HG03196 (cell line): ENCODE data around the gene OR5AN1.
"Not testable (repeated sequence)": the region's sequence is repeated elsewhere in the genome, so short reads cannot be mapped to it uniquely, and the experiment has no call there.

Experiments used
- ATAC-seq: cut with Tn5 transposase; IDR thresholded peaks from one replicate; pipeline ENCODE4 v1.9.1; 2021; ENCODE audit not compliant: unreplicated experiment

Gene OR5AN1, protein sequence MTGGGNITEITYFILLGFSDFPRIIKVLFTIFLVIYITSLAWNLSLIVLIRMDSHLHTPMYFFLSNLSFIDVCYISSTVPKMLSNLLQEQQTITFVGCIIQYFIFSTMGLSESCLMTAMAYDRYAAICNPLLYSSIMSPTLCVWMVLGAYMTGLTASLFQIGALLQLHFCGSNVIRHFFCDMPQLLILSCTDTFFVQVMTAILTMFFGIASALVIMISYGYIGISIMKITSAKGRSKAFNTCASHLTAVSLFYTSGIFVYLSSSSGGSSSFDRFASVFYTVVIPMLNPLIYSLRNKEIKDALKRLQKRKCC

DNA sequence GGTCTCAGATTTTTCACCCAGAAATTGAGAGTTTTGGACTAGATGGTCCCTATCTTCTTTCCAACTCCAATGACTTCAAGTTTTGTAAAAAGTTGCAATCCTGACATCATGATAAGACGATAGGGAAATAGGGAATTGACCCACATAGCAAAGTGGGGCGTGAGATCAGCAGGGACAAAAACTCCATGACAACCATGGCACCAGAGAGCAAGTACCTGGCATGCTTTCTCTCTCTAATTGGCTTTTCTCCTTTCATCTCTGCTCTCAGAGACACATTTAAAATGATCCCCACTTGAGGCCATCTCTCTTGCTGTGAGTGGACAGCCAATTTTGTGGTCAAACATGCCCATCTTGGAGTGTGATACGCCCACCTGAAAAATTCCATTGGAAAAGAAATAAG, at the start of gene OR5AN1:
Gene OR5AN1, plus strand, starts transcription at position 301 of the 400 bp plus-strand sequence. CDS start 5,564 bp downstream, outside the sequence.
- ATAC-seq, result no peak

- ATAC-seq, result no peak
Observed at GRCh38 chr11:59335001-59335400, 23.7 kb upstream of the OR5AN1 start.

- ATAC-seq, result no peak
Observed at GRCh38 chr11:59336176-59336575, 22.5 kb upstream of the OR5AN1 start.

- ATAC-seq, result no peak
Observed at GRCh38 chr11:59336931-59337330, 21.8 kb upstream of the OR5AN1 start.

DNA sequence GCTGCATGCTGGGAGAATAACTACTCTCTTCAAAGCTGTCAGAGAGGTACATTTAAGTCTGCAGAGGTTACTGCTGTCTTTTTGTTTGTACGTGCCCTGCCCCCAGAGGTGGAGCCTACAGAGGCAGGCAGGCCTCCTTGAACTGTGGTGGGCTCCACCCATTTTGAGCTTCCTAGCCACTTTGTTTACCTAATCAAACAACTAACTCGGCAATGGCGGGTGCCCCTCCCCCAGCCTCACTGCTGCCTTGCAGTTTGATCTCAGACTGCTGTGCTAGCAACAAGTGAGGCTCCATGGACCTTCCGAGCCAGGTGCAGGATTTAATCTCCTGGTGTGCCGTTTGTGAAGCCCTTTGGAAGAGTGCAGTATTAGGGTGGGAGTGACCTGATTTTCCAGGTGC, 9.0 kb upstream of the OR5AN1 start:
- not testable (repeated sequence) for ATAC-seq

DNA sequence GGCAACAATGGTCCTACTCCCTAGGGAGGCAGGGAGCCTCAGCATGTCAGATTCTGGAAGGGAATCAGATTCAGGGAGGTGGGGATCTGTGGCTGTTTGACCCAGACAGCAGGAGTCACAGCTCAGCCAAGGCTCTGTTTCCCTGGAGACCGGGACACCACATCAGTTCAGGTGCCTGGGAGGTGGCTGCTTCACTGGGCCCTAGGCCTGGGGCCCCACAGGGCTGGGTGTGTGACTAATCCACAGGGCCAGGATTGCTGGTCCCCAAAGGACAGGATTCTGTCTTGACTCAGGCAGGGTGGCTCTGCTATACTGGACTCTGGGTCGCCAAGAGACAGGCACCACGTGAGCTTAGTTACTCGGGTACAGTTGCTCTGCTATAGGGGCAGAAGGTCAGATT, 3.5 kb upstream of the OR5AN1 start:
- no peak for ATAC-seq

DNA sequence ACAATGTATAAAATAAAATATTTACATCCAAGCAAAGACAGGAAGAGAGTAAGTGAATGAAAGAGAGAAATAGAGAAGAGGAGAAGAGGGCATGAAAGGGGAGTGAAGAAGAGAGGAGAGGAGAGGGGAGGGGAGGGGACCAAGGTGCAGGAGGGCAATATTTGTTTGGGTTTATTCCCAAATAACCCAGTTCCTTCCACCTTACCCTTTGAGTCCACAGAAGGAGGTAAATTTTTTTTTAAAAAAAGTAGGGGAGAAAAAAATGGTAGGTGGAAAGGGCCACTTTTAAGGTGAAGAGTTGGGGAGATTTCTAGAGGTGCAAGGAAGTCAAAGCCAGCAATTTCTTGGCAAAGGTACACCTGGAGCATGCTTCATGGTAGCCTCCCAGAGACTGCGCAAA, 2.1 kb upstream of the OR5AN1 start:
- no peak for ATAC-seq

- no peak for ATAC-seq
Observed at GRCh38 chr11:59358020-59358419, 675 bp upstream of the OR5AN1 start.

GRCh38 chr11:59365232-59366018, 6.7 kb downstream of the OR5AN1 start:
- ATAC-seq, result no peak

- no peak for ATAC-seq
Observed at GRCh38 chr11:59368238-59369022, 9.7 kb downstream of the OR5AN1 start.

GRCh38 chr11:59372324-59372723, 13.6 kb downstream of the OR5AN1 start:
- not testable (repeated sequence) for ATAC-seq

- peak; percentile 94 for ATAC-seq
Observed at GRCh38 chr11:59380263-59381059, 21.8 kb downstream of the OR5AN1 start.

DNA sequence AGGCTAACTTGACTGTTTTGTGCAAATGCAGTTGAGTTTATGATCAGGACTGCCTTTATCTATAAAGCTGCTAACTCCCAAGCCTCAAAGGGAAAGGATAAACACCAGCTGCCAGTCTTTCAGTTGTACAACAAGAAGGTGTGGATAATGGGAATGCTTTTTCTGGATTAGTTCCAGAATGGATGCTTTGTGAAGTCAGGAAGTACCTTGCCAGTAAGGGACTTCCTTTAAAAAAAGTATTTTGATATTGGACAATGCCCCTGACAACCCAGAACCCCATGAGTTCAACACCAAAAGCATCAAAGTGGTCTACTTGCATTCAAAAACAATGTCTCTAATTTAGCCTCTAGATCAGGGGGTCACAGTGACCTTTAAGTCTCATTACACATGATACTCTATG, 35.5 kb downstream of the OR5AN1 start:
- no peak for ATAC-seq

GRCh38 chr11:59400461-59401261, 42.0 kb downstream of the OR5AN1 start:
- ATAC-seq, result no peak

DNA sequence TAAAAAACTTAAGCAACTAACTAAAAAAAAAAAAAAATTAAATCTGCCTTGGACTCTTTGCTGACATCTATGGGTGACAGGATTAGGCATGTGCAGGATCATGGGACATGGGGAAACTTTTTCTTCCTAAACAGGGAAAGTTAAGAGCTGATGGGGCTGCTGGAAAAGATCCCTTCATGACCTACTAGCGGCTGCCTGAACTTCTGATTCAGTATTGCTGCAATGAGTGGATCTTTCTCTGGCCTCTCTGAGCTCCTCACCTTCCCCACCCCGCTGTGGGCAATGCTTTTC, 42.5 kb downstream of the OR5AN1 start:
- ATAC-seq, result no peak

DNA sequence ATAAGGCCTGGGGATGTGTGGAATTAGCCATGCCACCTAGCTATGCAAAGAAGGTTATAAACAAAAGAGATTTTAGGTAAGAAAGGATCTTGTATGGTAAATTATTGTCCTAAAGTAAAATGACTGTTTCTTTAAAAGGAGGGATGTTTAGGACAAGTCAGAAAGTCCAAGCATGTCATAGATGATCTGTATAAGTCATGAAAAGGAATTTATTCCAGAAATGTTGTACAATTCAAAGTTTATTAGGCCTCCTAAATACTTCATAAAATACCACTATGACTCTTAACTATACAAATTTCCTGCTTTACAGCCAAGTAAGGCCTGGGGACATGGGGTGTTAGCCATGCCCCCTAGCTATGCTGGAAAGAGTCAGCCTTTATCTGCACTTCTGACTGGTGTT, 44.9 kb downstream of the OR5AN1 start:
- ATAC-seq, result no peak

DNA sequence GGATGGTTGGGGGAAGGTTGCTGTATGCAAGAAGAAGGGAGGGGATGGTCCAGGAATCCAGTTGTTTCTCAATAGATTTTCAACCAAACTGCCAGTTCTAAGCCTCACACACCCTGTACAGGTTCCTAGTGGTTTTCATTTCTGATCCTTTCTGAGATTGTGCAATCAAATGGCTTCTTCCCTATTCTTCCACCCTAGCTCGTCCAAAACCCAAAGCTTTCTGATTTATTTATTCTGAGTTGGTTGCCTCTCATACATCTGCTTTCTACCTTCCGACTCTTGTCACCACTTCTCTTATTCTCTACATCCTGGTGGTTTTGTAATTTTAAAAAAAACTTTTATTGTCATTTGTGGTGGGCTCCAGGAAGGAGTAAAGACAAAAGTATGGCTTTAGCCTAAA, 55.0 kb downstream of the OR5AN1 start:
- ATAC-seq, result no peak

DNA sequence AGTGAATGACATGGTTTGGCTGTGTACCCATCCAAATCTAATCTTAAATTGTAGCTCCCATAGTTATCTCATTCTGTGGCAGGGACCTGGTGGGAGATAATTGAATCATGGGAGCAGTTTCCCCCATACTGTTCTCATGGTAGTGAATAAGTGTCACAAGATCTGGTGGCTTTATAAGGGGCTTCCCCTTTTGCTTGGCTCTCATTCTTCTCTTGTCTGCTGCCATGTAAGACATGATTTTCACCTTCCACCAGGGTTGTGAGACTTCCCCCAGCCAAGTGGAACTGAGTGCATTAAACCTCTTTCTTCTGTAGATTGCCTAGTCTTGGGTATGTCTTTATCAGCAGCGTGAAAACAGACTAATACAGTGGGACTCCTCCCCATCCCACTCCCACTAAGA, 56.4 kb downstream of the OR5AN1 start:
- no peak for ATAC-seq

GRCh38 chr11:59416613-59417012, 57.9 kb downstream of the OR5AN1 start:
- ATAC-seq, result no peak

DNA sequence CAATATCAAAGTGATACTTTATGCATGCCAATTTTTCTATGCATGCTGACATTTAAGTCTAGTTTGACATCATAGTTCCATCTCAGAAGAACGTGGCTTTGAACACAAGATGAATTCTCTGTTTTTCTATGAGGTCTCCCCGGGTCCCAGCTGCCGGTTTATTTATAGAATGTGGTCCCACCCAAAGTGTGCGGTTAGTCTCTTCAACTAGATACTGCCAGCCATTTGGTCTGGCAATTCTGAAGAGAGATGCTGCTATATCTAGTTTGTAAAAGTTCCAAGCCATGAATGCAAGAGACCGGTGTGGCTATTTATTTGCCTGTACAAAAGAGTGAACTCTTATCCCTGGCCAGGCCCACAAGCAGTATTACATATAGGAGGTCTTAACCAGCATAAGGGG, 58.3 kb downstream of the OR5AN1 start:
- no peak for ATAC-seq
